Activated gamma-delta T cell treated with Interleukin-2 at 50 U/mL for 16 hours (primary cell): Measurements from ENCODE around the gene PRSS53.
A peak's percentile ranks its signal among the peaks of the same experiment; 100 is the strongest.
"Not testable (repeated sequence)": the region's sequence is repeated elsewhere in the genome, so short reads cannot be mapped to it uniquely, and the experiment has no call there.

Experiments used
- DNase-seq: peaks from one replicate; pipeline ENCODE4 v3.0.0-alpha.2; 2020

The PRSS53 gene

GRCh38 chr16:31117384-31118222 is 28.9 kb upstream of the PRSS53 start, which contains the start of gene KAT8:
TSS of gene KAT8 (plus strand) at chr16:31117664. CDS start at chr16:31117682, 18 bp downstream.
- peak; percentile 96 for DNase-seq

GRCh38 chr16:31114468-31114867 is 25.7 kb upstream of the PRSS53 start:
- no peak for DNase-seq

GRCh38 chr16:31113121-31114120 is 24.7 kb upstream of the PRSS53 start:
- no peak for DNase-seq

- no peak for DNase-seq
Observed at GRCh38 chr16:31112711-31113110, 24.0 kb upstream of the PRSS53 start.

GRCh38 chr16:31111881-31112466 is 23.2 kb upstream of the PRSS53 start:
- no peak for DNase-seq

- no peak for DNase-seq
Observed at GRCh38 chr16:31110106-31111034, 21.6 kb upstream of the PRSS53 start.

- no peak for DNase-seq
Observed at GRCh38 chr16:31109622-31110021, 20.9 kb upstream of the PRSS53 start.

GRCh38 chr16:31108794-31109558 is 20.2 kb upstream of the PRSS53 start:
- no peak for DNase-seq

- DNase-seq, result peak; percentile 47
Observed at GRCh38 chr16:31108035-31108793, 19.5 kb upstream of the PRSS53 start, which contains the start of gene BCKDK. TSS of gene BCKDK (plus strand) at chr16:31108386. CDS start at chr16:31109224, 838 bp downstream.

- DNase-seq, result no peak
Observed at GRCh38 chr16:31107465-31107867, 18.7 kb upstream of the PRSS53 start.

GRCh38 chr16:31106509-31107464 is 18.0 kb upstream of the PRSS53 start:
- DNase-seq, result no peak

- peak; percentile 80 for DNase-seq
Observed at GRCh38 chr16:31105677-31106213, 17.0 kb upstream of the PRSS53 start.

- DNase-seq, result not testable (repeated sequence)
Observed at GRCh38 chr16:31100876-31101641, 12.3 kb upstream of the PRSS53 start.

GRCh38 chr16:31099860-31100638 is 11.3 kb upstream of the PRSS53 start:
- no peak for DNase-seq

- DNase-seq, result peak; percentile 77
Observed at GRCh38 chr16:31094424-31095120, 5.8 kb upstream of the PRSS53 start, which contains the start of gene VKORC1. TSS of gene VKORC1 (minus strand) at chr16:31094797. CDS start at chr16:31094729, 68 bp downstream.

- DNase-seq, result no peak
Observed at GRCh38 chr16:31094088-31094423, 5.3 kb upstream of the PRSS53 start.
